OCI-LY7 (cell line): ENCODE results near the gene GMDS.

Source experiments
- CTCF ChIP-seq: fragments of 200-600 bp; sonication (generic); conservative IDR thresholded peaks from 2 replicates; pipeline ENCODE4 v1.5.1; 2014; ENCODE audit warnings: mild to moderate bottlenecking, antibody characterized with exemption, low read length, moderate library complexity, mixed read lengths
- EZH2phosphoT487 ChIP-seq: fragments of 200-600 bp; sonication (generic); IDR thresholded peaks from 2 replicates; pipeline ENCODE4 v1.6.1; 2018; ENCODE audit warnings: low read depth, borderline replicate concordance, mild to moderate bottlenecking, mixed run types, antibody characterized with exemption, low read length, moderate library complexity, mixed read lengths

GRCh38 chr6:1834207-1834606 is 411.2 kb downstream of the GMDS start:
- TF ChIP-seq CTCF, result no peak
- no peak for TF ChIP-seq EZH2phosphoT487
